NCI-H748 (cell line): ENCODE data around the gene HIP1.
"Not testable (repeated sequence)": the region's sequence is repeated elsewhere in the genome, so short reads cannot be mapped to it uniquely, and the experiment has no call there.

Experiments used
- DNase-seq: peaks from one replicate; lab custom pipeline; 2025; ENCODE audit not compliant: unreplicated experiment; lab: John Stamatoyannopoulos, UW

The HIP1 gene

GRCh38 chr7:75532639-75533038 is 206.1 kb downstream of the HIP1 start:
- DNase-seq = no peak

GRCh38 chr7:75531359-75531821 is 207.4 kb downstream of the HIP1 start:
- no peak for DNase-seq

- peak; percentile 40 for DNase-seq
Observed at GRCh38 chr7:75527224-75527722, 211.5 kb downstream of the HIP1 start.

GRCh38 chr7:75521727-75522126 is 217.0 kb downstream of the HIP1 start:
- not testable (repeated sequence) for DNase-seq

- DNase-seq = not testable (repeated sequence)
Observed at GRCh38 chr7:75518842-75519241, 219.9 kb downstream of the HIP1 start.

- DNase-seq = not testable (repeated sequence)
Observed at GRCh38 chr7:75509033-75509432, 229.7 kb downstream of the HIP1 start.

- DNase-seq = not testable (repeated sequence)
Observed at GRCh38 chr7:75492020-75492419, 246.7 kb downstream of the HIP1 start, which contains the start of gene SPDYE5. SPDYE5 (plus strand) TSS chr7:75492320; CDS start chr7:75494048, 1,728 bp downstream.

- DNase-seq = peak; percentile 88
Observed at GRCh38 chr7:75485979-75486643, 252.6 kb downstream of the HIP1 start, which contains the start of gene POM121C. POM121C (minus strand) TSS chr7:75486299; CDS start chr7:75441496, 44,803 bp downstream.

- DNase-seq = not testable (repeated sequence)
Observed at GRCh38 chr7:75485355-75485978, 253.3 kb downstream of the HIP1 start.
